HTERT RPE-1 (cell line): ENCODE measurements around the gene TIAM2.
"Not testable (repeated sequence)": the region's sequence is repeated elsewhere in the genome, so short reads cannot be mapped to it uniquely, and the experiment has no call there.

Experiments used
- in situ Hi-C: fragments of 300-500 bp; cut with MboI; formaldehyde crosslinking; loops from 4 replicates; pipeline ENCODE4 v1.14.3; 2020; ENCODE audit warnings: low sequenced_read_pairs

The TIAM2 gene

DNA sequence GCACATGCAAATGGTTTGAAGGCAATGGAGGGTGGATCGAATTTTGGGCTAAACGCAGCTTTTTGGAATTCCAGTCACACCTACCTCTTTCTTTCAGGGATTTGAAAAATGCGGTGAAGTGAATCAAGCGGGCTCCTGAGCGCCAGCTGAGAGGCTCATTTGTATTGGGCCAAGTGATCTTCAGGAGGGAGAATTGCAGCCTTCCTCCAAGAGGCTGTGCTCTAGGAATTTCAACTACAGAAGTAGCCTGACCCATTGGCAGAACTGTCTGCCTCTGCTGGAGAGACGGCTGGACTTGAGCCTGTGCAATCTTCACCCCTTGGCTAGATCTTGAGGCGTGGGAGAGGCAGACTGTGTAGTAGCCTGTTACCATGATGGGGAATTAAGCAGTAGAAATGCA, 5.7 kb upstream of the TIAM2 start:
- in situ Hi-C loops, result no loop called here

DNA sequence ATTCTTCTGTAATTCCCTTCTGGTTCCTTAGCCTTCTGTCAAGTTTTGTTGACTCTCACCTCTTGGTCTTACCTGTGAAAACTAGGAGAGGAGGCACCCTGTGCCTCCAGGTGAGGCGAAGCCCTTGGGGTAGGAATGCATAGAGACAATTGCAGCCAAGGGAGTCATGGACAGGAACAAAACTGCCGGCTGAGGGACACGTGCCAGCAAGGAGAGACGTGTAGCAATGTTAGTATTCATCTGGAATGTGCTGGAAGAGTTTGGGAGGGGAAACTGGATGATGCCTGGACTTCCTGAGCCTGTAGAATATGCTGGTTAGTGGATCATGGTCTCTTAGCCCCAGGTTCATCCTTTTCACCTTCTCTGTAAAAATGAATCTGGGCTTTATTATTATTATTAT, 3.9 kb upstream of the TIAM2 start:
- in situ Hi-C loops, result no loop called here

DNA sequence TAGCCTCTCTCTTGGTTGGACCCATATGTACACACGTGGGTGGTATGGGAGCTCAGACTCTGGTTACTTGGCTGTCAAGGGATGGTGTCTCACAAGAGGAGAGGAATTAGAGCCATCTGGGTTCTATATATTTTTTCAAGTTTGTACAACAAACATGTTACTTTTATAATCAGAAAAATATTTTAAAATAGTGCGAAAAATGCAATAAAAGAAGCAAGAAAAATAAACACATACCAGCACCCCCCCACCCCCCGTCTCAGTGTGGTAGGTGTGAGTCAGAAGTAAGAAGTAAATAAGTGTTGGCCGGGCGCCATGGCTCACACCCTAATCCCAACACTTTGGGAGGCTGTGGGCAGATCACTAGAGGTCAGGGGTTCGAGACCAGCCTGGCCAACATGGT, 2.1 kb upstream of the TIAM2 start:
- in situ Hi-C loops, result no loop called here

DNA sequence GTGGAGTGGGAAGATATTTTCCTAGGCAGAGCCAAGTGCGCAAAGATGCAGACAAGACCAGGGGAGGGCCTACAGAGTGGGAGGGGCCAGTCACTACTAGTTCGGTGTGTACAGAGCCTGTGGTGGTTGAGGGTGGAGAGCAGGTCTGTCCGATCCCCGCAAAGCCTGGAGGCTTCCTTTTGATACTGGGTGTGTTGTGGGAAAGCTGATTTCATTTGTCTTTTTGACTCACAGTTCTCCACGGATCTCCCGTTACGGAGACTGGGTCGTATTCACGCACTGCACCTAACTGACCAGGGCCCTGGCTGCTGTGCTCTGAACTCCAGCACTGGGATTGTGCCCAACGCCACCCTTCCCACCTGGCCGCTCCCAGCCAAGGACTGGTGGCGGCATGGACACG, 1.4 kb upstream of the TIAM2 start:
- in situ Hi-C loops, result no loop called here

DNA sequence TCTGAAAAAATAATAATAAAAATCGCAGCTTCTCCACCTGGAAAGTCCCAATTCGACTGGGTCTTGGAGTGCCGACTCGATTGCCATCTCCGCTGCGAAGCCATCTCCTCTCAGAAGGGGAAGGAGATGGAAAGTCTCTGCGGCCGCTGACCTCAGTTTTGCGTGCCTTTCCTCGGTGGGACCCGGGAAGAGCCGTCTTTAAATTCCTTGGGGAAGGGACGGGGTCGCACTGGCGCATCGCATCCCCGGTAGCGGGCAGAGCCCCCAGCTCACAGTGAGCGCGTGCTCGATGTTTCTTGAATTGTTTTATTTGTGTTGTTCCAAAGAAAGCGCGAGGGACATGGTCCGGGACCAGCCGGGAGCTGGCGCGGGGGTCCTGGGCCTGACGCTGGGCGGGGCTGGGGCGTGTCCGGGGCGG, 270 bp upstream of the TIAM2 start:
- in situ Hi-C loops, result no loop called here

DNA sequence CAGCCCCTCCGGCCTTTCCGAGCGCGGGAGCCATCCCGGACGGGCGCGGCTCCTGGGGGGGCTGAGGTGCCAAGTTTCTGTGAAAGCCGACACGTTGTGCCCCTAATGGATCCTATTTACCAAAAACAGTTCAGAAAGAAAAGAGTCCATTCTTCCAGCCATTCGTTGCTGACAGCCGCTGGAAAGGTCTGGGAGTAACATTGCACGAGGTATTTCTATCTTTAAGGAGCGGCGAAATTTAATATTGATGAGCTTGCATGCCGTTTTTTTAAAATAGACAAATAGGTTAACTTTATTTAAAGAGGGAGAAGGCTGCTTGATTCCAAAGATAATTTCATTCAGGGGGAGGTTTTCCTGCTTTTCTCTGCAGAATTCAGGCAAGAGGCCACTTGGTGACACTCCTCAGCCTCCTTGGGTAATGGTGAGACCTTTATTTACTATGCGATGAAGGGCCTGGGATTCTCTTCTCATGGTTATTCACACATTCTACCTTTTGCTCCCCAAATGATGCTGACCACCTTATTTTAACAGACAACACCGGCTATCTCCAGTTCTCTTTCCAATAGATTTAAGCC, 988 bp downstream of the TIAM2 start:
- in situ Hi-C loops, result no loop called here

DNA sequence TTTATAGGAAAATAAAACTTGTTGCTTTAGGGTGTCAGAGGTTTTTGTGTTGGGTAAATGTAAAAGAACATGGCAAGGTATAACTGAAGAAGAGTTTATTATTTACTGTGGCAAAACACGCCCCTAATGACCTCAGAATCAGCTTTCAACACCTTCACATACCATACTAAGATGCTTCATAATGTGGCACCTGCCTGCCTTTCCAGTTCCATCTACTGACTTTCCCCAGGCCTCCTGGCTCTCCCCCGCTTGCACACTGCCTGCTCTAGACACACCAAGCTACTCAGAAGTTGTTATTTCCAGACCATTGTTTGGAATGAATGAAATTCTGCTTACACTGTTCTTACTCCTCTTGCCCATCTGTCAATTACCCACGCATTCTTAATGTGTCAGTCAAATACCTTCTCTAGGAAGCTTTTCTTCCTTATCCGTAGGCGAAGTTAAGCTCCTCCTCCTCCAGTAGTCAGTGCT, 1.8 kb downstream of the TIAM2 start:
- in situ Hi-C loops, result no loop called here

DNA sequence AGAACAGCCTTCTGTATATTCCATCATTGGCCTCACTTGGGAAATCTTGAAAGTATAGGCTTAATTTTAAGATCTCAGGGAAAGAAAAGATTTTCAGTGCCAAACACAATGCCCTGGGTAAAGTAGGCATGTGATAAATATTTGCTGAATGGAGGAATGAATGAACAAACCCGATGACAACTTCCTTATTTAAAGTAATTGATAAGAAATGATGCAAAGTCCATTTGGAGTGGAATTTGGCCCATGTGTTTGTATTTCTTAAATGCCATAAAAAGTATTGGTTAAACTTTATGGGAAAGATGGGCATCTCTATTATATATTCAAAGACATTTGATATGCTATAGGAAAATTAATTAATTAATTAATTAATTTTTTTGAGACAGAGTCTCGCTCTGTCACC, 3.7 kb downstream of the TIAM2 start:
- in situ Hi-C loops, result no loop called here

DNA sequence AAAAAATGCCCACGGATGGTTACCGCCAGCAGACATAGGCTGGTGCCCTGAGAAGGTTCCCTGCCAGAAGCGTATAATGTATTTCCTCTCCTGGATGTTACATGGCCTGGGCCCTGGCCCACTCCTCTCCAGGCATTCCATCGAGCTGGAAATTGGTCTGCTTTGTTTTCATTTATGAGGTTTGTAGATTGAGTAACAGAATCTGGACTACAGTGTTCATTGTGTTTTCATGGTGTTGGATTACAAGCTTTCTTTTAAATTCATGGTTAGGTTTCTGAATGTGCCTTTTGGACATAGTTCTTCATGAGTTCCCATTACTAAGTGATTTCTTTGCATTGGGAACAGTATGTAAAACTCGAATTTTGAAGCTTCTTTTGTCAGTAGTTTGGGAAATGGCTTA, 6.4 kb downstream of the TIAM2 start:
- in situ Hi-C loops, result no loop called here

DNA sequence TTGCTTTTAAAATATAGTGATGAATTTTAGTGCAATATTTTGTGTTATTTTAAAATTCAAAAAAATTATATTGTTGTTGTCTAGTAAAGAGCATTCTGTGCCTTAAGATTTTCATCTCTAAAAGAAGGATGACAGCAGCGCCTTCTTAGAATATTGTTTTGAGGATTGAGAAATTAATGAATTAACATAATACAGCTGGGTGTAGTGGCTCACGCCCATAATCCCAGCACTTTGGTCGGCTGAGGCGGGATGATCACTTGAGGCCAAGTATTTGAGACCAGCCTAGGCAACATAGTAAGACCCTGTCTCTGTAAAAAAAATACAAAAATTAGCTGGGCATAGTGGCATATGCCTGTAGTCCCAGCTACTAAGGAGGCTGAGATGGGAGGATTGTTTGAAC, 6.8 kb downstream of the TIAM2 start:
- in situ Hi-C loops, result no loop called here

DNA sequence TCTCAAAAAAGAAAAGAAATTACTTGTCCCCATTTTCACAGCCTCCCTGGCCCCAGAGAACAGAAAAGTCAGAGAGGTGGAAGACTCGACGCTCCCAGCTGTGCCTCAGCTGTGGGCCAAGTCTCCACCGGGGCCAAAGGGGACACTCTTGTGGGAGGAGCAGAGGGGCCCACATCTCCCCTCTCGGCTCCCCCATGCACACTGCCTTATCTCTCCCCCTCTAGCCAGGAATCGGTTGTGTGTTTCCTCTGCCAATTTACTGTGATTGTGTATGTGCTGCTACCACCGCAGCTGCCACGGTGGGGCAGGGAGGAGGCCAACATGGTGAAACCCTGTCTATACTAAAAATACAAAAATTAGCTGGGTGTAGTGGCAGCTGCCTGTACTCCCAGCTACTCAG, 8.4 kb downstream of the TIAM2 start:
- in situ Hi-C loops, result no loop called here

DNA sequence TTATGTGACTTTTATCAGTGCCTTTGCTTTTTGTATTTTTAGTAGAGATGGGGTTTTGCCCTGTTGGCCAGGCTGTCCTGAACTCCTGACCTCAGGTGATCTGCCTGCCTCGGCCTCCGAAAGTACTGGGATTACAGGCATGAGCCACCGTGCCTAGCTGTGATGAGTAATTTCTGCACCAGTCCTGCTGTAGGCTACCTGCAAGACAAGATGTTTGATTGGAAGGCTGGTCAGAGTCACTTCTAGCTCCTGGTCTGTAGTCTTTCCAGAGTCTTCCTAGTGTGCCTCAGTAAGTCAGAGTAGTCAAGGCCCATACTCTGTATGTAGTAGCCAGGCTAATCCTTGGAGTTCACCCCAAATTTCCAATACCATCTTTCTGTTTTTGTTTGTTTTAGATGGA, 8.9 kb downstream of the TIAM2 start:
- in situ Hi-C loops, result no loop called here

DNA sequence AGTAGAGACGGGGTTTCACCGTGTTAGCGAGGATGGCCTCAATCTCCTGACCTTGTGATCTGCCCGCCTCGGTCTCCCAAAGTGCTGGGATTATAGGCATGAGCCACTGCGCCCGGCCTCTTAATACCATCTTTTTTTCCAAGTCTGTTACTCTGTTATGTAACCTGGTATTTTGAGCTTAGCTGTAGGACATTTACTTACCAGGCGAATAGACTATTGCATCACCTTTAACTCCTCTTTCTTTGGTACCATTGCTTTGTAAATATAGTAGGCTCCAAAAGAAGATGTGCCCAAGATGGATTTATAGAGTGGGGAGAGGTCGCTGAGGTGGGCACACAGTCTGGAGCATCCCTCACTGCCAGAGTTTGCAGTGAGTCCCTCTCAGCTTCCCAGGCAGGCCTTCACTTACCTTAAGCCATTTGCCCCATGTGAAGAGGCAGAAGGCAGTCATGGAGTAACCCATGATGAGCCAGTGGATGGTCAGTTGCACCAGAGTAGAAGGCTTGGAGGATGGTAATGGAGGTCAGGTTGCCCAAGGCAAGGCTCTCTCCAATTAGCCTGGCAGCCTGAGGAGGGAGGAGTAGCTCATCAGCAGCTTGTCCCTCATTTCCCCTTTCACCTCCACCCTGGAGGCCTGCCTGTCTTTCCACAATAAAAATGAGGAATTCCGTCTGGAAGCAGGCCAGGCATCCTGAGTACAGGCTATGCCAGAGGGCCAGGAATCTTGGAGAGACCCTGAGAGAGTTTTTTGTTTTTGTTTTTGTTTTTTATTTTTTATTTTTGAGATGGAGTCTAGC, 9.7 kb downstream of the TIAM2 start:
- in situ Hi-C loops, result no loop called here

DNA sequence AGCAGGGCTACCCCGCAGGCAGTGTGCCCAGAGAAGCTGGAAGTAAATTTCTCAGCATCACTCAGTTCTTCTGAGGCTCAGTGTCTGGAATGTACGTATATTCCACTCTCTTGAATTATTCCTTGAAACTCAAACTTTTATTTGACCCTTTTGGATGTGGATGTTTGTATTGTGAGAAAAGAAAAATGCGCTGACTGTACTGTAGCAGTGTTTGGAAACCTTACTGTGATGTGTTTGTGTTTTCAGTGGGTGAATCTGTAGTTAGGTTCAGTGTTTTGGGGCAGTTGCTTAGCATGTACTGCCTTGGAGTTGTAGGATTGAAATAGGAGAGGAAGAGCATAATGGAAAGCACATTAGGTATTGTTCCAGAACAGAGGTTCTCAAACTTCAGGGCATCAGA, 13.5 kb downstream of the TIAM2 start:
- in situ Hi-C loops, result no loop called here

DNA sequence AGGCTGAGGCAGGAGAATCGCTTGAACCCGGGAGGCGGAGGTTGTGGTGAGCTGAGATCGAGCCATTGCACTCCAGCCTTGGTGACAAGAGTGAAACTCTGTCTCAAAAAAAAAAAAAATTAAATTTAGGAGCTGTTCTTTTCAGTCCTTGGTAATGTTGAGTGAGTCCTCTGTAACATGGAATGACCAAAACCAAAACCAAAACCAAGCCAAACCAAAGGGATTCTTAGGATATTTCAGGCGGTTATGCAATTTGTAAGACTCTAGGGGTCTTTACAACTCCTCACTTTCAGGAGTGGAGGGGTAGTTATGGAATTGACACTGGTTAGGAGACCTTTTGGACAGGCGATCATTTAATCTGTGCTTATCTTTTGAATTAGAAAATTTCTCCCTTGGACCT, 15.8 kb downstream of the TIAM2 start:
- in situ Hi-C loops, result no loop called here

DNA sequence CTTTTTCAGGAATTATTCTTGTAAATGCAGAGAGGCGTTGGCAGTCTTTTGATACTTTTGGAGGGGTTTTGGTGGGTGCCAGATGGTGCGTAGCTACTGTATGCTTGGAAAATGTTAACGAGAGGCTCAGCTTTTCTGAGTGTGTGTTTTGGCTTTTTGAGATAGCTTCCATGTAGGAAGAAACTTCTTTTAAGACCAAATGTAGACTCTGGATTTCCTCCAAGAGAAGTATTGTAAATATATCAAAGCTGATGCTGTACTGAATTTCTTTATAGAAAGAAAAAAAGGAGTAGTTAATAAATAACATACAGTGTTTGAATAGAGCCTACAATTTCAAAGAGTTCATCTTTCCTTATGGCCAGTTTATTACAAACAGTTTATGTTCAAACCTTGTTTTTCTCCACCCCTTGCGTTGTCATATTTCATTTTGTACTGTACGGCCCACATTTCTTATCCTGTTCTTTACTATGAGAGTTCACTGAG, 16.7 kb downstream of the TIAM2 start:
- in situ Hi-C loops, result no loop called here

DNA sequence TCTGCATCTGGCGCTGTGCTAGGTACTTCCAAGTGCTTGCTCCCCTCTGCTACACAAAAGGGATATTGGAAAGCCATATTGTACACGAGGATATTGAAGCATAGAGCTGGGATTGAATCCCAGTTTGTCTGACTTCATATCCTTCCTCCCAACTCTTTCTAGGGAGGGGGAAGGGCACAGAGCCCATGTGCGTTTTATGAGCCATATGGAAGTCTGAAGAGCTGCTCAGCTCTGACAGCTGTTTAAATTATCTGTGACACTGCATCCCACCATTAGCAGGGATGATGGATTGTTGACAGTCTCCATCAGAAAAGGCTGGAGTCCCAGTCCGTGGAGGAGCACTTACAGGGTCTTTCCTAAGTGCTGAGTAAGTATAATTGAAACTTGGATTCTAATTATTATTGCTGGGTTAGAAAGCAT, 18.4 kb downstream of the TIAM2 start:
- in situ Hi-C loops, result no loop called here

DNA sequence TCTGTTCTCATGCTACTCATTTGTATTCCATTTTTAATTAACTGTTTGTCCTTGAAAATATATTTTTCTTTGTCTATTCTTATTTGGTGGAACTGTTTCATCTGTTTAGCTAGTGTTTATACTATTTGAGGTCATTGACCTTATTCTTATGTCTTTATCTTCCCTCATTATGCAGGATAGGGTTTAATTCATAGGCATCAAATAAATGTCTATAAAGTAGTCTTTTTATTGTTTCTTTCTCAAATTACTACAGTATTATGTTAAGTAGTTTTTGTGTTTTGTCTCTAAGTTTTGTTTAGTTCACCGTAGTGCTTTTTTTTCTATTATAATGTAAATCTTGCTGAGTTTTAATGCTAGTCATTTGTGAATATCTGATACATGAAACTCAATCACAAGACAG, 19.0 kb downstream of the TIAM2 start:
- in situ Hi-C loops, result no loop called here

DNA sequence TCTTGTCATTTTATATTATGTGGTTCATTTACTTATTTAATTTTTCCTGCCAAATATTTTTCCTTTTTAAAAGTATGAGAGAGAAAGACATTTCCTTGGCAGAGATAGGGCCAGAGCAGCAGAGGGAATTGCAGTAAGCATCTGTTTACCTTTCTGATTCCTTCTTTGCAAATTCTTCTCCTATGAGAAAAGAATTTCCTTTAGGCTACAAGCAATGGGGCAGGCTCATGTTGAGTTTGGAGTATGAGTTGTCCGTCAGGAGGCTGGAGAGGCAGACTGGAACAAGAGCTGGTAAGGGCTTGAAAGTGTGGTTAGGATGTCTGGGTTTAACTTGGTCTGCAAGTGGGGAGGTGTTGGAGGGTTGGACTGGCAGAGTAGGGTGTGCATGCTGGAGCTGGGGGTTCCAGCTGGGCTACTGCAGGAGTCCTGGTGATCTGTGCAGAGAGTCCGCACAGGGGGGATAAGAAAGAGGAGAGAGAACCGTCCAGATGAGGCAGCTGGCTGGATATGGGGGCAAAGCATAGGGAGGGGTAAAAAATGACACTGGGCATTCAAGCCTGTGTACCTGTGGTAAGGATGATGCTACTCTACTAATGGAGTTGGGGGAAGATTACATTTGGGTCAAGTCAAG, 19.7 kb downstream of the TIAM2 start:
- in situ Hi-C loops, result no loop called here

DNA sequence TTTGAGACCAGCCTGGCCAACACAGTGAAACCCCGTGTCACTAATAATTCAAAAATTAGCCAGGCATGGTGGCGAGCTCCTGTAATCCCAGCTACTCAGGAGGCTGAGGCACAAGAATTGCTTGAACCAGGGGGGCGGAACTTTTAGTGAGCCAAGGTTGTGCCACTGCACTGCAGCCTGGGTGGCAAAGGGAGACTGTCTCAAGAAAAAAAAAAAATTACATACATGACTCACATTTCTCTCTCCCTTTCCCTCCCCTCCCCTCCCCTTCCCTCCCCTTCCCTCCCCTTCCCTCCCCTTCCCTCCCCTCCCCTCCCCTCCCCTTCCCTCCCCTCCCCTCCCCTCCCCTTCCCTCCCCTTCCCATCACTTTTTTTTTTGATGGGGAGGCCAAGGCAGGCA, 23.3 kb downstream of the TIAM2 start:
- in situ Hi-C loops, result not testable (repeated sequence)

DNA sequence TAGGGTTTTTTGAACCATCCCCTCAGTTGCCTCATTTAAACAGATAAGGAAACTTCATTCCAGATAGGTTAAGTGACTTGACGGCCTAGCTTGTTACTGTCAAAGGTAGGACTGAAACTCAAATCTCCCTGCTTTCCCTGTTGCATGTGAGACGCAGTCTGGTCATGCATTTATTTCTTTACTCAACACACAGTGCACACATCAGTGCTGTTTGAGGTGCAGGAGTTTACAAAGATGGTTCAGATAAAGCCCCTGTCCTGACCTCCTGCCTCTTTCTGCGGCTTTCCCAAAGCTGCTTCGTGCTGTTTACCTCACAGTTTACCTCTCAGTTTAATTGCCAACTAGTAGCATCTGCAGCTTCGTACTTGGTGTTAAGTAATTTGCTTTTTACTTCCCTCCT, 26.6 kb downstream of the TIAM2 start:
- in situ Hi-C loops, result no loop called here

DNA sequence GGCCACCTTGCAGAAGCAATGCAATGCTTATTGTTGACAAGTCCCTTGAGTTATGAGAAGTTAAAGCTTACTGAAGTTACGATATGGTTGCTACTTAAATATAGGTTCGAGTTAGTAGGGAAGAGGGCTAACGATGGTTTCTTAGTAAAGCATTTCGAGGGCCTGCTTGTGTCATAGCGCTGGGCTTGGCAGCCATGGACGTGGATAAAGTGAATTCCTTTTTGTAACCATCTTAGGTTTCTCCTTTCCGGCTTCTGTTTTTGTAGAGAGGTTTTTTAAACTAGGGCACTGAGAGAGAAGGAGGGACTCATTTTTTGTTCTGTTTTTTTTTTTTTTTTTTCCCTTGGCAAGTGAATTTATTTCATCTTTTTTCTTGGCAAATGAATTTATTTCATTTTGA, 27.6 kb downstream of the TIAM2 start:
- in situ Hi-C loops, result no loop called here
